ENCODE data around the gene SRR.
"Not testable (repeated sequence)": the region's sequence is repeated elsewhere in the genome, so short reads cannot be mapped to it uniquely, and the experiment has no call there.

The SRR gene, protein sequence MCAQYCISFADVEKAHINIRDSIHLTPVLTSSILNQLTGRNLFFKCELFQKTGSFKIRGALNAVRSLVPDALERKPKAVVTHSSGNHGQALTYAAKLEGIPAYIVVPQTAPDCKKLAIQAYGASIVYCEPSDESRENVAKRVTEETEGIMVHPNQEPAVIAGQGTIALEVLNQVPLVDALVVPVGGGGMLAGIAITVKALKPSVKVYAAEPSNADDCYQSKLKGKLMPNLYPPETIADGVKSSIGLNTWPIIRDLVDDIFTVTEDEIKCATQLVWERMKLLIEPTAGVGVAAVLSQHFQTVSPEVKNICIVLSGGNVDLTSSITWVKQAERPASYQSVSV

DNA sequence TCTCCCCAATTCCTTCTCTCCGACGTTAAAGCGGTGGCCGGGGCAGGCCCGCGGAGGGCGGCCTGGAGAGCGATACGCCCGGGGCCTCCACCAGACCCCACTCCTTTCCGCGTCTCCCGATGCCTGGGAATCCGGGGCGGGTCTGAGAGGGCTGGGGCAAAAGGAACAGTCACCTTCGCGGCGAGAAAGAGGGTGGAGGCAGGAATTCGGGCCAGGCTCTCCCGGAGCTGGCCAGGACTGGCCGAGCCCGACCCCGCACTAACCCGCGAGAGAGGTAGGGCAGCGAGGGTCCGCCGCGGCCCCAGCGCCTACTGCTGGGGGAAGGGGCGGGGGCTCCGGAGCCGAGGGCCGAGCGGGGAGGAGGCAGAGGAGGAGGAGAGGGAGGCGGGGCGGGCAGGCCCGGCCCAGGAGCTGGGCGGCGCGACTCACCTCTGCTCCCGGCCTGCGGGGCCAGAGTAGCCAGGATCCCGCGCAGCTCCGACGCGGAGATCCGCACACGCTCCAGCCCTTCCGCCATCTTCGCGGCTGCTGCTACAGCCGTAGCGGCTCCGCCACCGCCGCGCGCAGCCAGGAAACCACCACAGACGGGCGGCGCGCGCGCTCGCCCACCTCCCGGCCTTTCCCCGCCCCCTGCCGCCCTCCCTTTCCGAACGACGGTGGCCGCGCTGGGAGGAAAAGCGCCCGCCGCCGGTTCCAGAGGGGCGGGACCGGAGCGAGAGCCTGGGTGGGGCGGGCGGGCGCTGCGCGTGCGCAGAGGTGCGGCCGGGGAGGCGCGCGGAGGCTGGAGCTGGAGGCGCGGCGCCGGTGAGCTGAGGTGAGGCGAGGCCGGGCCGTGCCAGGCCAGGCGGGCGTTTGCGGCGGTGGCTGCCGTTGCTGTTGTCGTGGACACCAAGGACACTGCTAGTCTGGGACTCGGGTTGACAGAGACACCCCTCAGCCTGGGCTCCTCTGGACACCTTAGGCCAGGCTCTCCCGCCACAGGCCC is at the start of gene SRR, which contains the start of gene SMG6:
SRR (plus strand) TSS at position 747 of the 985 bp plus-strand sequence. CDS start 11,611 bp downstream, outside the sequence.
SMG6 (minus strand) TSS at position 582 of the 985 bp plus-strand sequence; CDS start at position 517, 65 bp downstream.
- DNase-seq: peak; percentile 72

DNA sequence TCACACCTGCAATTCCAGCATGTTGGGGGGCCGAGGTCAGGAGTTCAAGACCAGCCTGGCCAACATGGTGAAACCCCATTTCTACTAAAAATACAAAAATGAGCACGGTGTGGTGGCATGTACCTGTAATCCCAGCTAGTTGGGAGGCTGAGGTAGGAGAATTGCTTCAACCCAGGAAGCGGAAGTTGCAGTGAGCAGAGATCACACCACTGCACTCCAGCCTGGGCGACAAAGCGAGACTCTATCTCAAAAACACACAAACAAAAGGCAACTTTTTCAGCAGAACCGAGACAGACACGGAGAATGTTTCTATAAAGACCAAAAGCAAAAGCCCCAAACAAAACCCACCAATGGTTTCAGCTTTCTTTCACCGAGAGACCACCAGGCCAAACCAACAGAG is 44.9 kb upstream of the SRR start:
- DNase-seq: not testable (repeated sequence)

GRCh38 chr17:2259769-2260536 is 43.8 kb upstream of the SRR start:
- DNase-seq: no peak

DNA sequence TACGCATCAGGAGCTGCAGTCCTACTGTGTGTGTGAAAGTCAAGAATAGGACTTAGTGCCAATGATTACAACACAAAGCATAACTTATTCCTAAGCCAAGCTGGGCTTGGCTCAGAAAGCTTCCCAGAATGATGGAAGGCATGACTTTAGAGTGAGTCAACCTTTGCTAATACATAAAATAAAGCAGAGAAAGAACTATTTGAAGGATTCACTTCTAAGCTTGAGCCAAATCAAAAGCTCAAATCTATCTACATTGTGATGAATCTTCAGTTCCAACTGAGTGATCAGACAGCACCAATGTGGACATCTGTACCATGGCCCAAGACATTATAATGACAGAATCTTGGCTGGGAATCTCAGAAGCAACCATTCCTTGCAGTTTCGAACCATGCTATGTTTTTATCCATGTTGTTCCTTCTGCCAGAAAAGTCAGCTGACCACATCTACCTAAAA is 41.6 kb upstream of the SRR start:
- no peak for DNase-seq

DNA sequence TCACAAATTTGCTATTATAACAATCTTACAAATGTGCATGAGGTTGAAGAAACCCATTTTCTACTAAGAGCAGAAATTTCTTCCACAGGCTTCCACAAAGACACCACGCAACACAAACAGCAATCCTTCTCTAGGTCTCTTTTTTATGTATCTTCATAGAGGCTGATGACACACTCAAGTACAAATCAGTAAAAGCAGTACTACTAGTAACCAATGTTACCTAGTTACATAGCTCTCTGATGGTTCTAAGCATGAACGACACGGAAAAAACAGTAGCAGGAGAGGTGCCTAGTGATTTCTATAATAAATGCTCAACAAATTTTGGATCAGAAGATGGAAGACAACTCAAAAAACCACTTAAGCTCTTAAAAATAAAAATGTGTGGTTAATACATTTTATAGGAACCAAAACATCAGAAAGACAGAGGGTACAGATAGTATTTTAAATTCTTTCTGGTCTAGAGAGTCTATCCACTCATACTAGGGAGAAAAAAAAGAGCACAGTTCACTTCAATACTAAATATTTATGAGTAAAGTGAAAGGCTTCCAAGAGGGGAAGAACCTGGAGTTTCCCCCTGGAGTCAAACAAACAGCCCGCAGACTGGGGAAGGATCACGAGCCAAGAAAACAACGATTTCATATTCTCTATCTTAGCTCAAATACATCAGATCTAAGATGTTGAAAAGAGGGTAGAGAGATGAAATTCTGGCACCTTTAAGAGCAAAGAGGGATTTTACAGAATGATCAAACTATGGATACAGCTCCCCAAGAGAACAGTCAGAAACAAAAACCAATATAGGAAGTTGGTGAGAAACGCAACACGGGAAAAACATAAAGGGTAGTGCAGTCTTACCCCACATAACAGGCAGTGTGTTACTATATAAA is 40.3 kb upstream of the SRR start:
- DNase-seq: no peak

- DNase-seq: no peak
Observed at GRCh38 chr17:2264067-2264860, 39.5 kb upstream of the SRR start.

DNA sequence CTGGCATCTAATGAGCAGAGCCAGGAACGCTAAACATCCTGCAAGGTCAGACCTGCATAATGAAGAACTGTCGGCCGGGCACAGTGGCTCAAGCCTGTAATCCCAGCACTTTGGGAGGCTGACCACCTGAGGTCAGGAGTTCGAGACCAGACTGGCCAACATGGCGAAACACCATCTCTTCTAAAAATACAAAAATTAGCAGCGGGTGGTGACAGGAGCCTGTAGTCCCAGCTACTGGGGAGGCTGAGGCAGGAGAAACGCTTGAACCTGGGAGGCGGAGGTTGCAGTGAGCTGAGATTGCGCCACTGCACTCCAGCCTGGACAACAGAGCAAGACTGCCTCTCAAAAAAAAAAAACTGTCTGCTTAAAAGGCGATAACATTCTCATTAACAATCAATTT is 38.6 kb upstream of the SRR start:
- not testable (repeated sequence) for DNase-seq

GRCh38 chr17:2266045-2266864 is 37.5 kb upstream of the SRR start:
- no peak for DNase-seq

DNA sequence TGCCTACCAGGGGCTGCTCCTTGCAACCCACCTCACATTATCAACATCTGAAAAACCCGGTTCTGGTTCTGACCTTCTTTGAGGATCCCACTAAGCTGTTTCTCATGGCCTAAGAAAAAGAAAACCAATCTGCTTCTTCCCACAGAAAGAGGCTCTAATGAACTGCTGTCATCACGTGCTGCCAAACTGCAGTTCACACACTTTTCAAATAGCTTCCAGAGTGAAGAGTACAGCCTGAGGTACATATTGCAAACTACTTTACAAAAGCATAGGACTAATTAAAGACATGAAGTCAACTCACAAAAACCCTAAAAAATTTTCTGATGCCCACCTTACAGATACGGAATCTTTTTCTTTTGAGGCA is 36.9 kb upstream of the SRR start:
- no peak for DNase-seq

GRCh38 chr17:2267354-2267753 is 36.4 kb upstream of the SRR start:
- DNase-seq: no peak

DNA sequence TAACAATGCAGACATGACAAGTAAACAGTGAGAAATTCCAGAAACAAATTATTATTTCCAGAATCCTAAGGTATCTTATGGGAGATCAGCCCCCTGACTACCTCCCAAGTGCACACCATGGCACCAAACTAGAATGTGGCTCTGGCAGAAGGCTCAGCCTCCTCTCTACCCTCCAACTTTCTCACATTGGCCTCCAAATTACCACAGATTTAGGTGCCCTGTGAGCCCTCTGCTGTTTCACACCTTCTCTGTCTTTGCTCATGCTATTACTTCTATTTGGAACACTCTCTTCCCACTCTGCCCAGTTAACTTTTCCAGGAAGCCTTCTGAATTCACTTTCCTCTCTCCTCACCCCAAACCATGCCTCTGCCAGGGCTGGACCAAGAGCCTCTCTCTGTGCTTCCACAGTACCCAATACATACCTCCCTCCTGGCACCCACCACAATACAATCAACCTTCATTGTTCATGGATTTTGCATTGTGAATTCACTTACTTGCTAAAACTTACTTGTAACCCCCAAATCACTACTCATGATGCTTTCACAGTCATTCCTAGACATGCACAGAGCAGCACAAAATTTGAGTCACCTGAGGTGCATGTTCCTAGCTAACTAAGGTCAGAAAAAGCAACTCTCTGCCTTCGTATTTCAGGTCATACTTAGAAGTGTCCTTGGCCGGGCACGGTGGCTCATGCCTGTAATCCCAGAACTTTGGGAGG is 31.6 kb upstream of the SRR start:
- DNase-seq: no peak

DNA sequence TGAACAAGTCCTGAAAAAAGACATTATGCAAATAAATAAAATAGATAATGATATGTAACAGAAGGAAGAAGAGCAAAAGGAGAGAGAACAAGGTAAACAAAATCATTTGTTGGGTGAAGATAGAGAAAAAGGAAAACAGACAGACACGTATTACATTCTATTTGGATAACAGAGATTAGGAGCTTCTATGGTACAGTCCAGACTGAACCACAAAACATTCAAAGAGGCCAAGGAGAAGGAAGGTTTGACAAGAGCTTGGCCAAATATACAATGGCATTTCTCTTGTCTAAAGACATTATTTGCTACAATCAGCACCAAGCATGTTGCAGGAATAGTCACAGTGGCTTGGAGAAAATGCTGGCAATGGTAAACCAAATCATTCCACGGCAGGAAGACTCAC is 29.3 kb upstream of the SRR start:
- no peak for DNase-seq

- no peak for DNase-seq
Observed at GRCh38 chr17:2275722-2276121, 28.0 kb upstream of the SRR start.

- peak; percentile 27 for DNase-seq
Observed at GRCh38 chr17:2277429-2278170, 26.1 kb upstream of the SRR start.

DNA sequence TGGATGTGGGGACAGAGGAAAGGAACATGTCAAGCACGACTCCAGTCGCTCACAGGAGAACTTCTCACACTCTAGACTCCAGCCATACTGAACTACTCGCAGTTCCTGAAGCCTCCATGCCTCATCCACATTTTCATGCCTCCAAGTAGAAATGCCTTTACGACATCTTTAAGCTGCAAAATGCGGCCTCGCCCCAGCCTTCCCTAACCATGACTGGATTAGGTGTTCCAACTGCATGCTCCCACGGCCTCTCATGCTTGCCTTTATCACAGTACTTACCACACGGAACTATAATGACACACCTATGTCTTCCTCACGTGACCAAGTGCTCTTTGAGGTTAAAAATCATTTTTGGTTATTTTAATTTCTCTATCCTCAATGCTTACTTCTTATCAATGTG is 24.0 kb upstream of the SRR start:
- no peak for DNase-seq

- peak; percentile 32 for DNase-seq
Observed at GRCh38 chr17:2282297-2282873, 21.4 kb upstream of the SRR start.

- DNase-seq: no peak
Observed at GRCh38 chr17:2283302-2283701, 20.4 kb upstream of the SRR start.

DNA sequence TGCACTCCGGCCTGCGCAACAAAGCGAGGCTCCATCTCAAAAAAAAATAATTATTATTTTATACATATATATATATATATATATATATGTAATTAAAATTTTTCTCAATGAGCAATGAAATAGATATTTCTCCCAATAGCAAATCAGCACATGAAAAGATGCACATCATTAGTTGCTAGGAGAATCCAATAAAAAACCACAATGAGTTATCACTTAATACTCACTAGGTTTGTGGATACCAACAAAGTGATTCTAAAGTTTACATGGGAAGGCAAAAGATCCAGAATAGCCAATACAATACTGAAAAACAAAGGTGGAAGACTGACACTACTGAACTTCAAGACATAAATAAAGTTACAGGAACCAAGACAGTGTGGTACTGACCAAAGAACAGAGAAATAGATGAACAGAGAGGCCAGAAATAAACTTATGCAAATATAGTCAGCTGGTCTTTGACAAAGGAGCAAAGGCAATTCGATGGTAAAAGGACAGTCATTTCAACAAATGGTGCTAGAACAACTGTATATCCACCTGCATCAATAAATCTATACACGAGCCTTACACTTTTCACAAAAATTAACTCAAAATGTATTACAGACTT is 13.8 kb upstream of the SRR start:
- DNase-seq: no peak
